HG03095 (cell line): ENCODE results near the gene POLR2M.

Source experiments
- ATAC-seq: cut with Tn5 transposase; IDR thresholded peaks from one replicate; pipeline ENCODE4 v1.9.1; 2021; ENCODE audit warnings: moderate library complexity; ENCODE audit not compliant: unreplicated experiment

The POLR2M gene

GRCh38 chr15:57738734-57739237 lies 32.3 kb downstream of the POLR2M start:
- no peak for ATAC-seq

- no peak for ATAC-seq
Observed at GRCh38 chr15:57740048-57740447, 33.5 kb downstream of the POLR2M start.

GRCh38 chr15:57741089-57741488 lies 34.6 kb downstream of the POLR2M start:
- no peak for ATAC-seq

GRCh38 chr15:57743424-57743823 lies 36.9 kb downstream of the POLR2M start:
- ATAC-seq, result no peak

- no peak for ATAC-seq
Observed at GRCh38 chr15:57746786-57747185, 40.3 kb downstream of the POLR2M start.

- ATAC-seq, result no peak
Observed at GRCh38 chr15:57747206-57747896, 40.8 kb downstream of the POLR2M start.

- no peak for ATAC-seq
Observed at GRCh38 chr15:57751177-57751800, 44.8 kb downstream of the POLR2M start.

- no peak for ATAC-seq
Observed at GRCh38 chr15:57752436-57752835, 45.9 kb downstream of the POLR2M start.

GRCh38 chr15:57752840-57753239 lies 46.3 kb downstream of the POLR2M start:
- no peak for ATAC-seq

- ATAC-seq, result no peak
Observed at GRCh38 chr15:57756466-57756865, 50.0 kb downstream of the POLR2M start.

- no peak for ATAC-seq
Observed at GRCh38 chr15:57758560-57758959, 52.0 kb downstream of the POLR2M start.

- no peak for ATAC-seq
Observed at GRCh38 chr15:57761562-57761961, 55.0 kb downstream of the POLR2M start.

GRCh38 chr15:57762302-57762701 lies 55.8 kb downstream of the POLR2M start:
- ATAC-seq, result no peak

GRCh38 chr15:57763176-57763964 lies 56.9 kb downstream of the POLR2M start:
- no peak for ATAC-seq
